Ectodermal cell (in vitro differentiated cells): ENCODE data around the gene PRRC1. TPM values are rescaled to one million over a fixed set of nuclear protein-coding genes. Genes with fewer than 3 reads are reported as not detected.

ENCODE experiments used
- H3K27ac ChIP-seq: 2 replicates; pipeline ENCODE4 v1.7.0; 2013; ENCODE audit warnings: mild to moderate bottlenecking, low read depth, low read length; ENCODE audit not compliant: insufficient read depth, poor library complexity, severe bottlenecking
- H3K27me3 ChIP-seq: 2 replicates; pipeline ENCODE4 v1.7.0; 2013; ENCODE audit warnings: mild to moderate bottlenecking, low read length; ENCODE audit not compliant: insufficient read depth, control insufficient read depth, poor library complexity, severe bottlenecking
- H3K36me3 ChIP-seq: one replicate; pipeline ENCODE4 v1.7.0; 2013; ENCODE audit warnings: low read length; ENCODE audit not compliant: control insufficient read depth, insufficient read depth
- H3K4me1 ChIP-seq: one replicate; pipeline ENCODE4 v1.7.0; 2013; ENCODE audit warnings: low read length; ENCODE audit not compliant: control insufficient read depth, insufficient read depth
- H3K4me3 ChIP-seq: 2 replicates; pipeline ENCODE4 v1.7.0; 2013; ENCODE audit warnings: low read depth, low read length, control low read depth; ENCODE audit not compliant: insufficient read depth
- H3K9me3 ChIP-seq: 2 replicates; pipeline ENCODE4 v1.7.0; 2013; ENCODE audit warnings: mild to moderate bottlenecking, low read length, moderate library complexity; ENCODE audit not compliant: control insufficient read depth
- WGBS, 2 experiments: methylation state at CpG; one replicate each; pipeline ENCODE4 v1.1.7; 2013; ENCODE audit warnings: missing lambda C conversion rate in 2 of 2; 5-methylcytosine and 5-hydroxymethylcytosine counted together
- polyA plus RNA-seq, 4 experiments: library from polyadenylated mRNA; stranded (reverse); fragments of 50-300 nt; gene quantifications; one replicate each; pipeline ENCODE4 v1.2.3, GENCODE V29; 2013

Gene PRRC1
- polyA plus RNA-seq (2013, experiment 1 of 4) = 41.5 TPM
- 42.3 TPM for polyA plus RNA-seq (2013, experiment 2 of 4)
- 33.5 TPM for polyA plus RNA-seq (2013, experiment 3 of 4)
- 40.4 TPM for polyA plus RNA-seq (2013, experiment 4 of 4)

- Histone ChIP-seq H3K4me1 (no peaks in the 10 kb centered on the region), H3K36me3 (peaks cover 7% of the 10 kb centered on the region), H3K27me3 (no peaks in the 10 kb centered on the region), H3K27ac (peak within 1 kb of the TSS; percentile 80), H3K4me3 (peak within 1 kb of the TSS; percentile 99), H3K9me3 (no peaks in the 10 kb centered on the region)
- WGBS, 2 experiments = 0% methylated on average over 80 of the region's 80 CpGs
Measured at GRCh38 chr5:127517480-127518318, at the start of gene PRRC1. Gene PRRC1 (plus strand): TSS chr5:127517640. CDS start chr5:127523480, 5,840 bp downstream.

- Histone ChIP-seq H3K36me3 (no peaks in the 10 kb centered on the region), H3K27me3 (no peaks in the 10 kb centered on the region), H3K9me3 (no peaks in the 10 kb centered on the region), H3K27ac (no peak overlapping the region), H3K4me3 (no peak overlapping the region), H3K4me1 (no peaks in the 10 kb centered on the region)
- WGBS, 2 experiments = 73 to 100% methylated on average over 1 to 2 of the region's 2 CpGs
Measured at GRCh38 chr5:127471211-127471610, 46.2 kb upstream of the PRRC1 start.

- Histone ChIP-seq H3K36me3 (no peaks in the 10 kb centered on the region), H3K9me3 (no peaks in the 10 kb centered on the region), H3K27ac (no peak overlapping the region), H3K4me1 (no peaks in the 10 kb centered on the region), H3K27me3 (no peaks in the 10 kb centered on the region), H3K4me3 (no peak overlapping the region)
- WGBS, 2 experiments = 94 to 100% methylated on average over 2 of the region's 3 CpGs
Measured at GRCh38 chr5:127472700-127473099, 44.7 kb upstream of the PRRC1 start.

- Histone ChIP-seq H3K4me3 (no peak overlapping the region), H3K27ac (no peak overlapping the region), H3K4me1 (no peaks in the 10 kb centered on the region), H3K9me3 (peaks cover 4% of the 10 kb centered on the region), H3K36me3 (no peaks in the 10 kb centered on the region), H3K27me3 (no peaks in the 10 kb centered on the region)
- WGBS, 2 experiments = 89 to 90% methylated on average over 3 to 4 of the region's 4 CpGs
Measured at GRCh38 chr5:127486471-127486870, 31.0 kb upstream of the PRRC1 start.

- peaks cover 4% of the 10 kb centered on the region for H3K9me3 ChIP-seq
- H3K27ac ChIP-seq = no peak overlapping the region
- H3K4me1 ChIP-seq = no peaks in the 10 kb centered on the region
- 79 to 85% methylated on average over 3 of the region's 3 CpGs for WGBS, 2 experiments
- H3K27me3 ChIP-seq = no peaks in the 10 kb centered on the region
- no peaks in the 10 kb centered on the region for H3K36me3 ChIP-seq
- H3K4me3 ChIP-seq = no peak overlapping the region
Measured at GRCh38 chr5:127492854-127493738, 24.3 kb upstream of the PRRC1 start.

- Histone ChIP-seq H3K4me3 (no peak overlapping the region), H3K9me3 (no peaks in the 10 kb centered on the region), H3K36me3 (no peaks in the 10 kb centered on the region), H3K27me3 (no peaks in the 10 kb centered on the region), H3K4me1 (no peaks in the 10 kb centered on the region), H3K27ac (no peak overlapping the region)
- WGBS, 2 experiments = 86 to 100% methylated on average over 1 of the region's 1 CpG
Measured at GRCh38 chr5:127498548-127498947, 18.9 kb upstream of the PRRC1 start.

GRCh38 chr5:127505905-127506304, 11.5 kb upstream of the PRRC1 start:
- H3K9me3 ChIP-seq = no peaks in the 10 kb centered on the region
- H3K36me3 ChIP-seq = no peaks in the 10 kb centered on the region
- no peaks in the 10 kb centered on the region for H3K4me1 ChIP-seq
- 90 to 91% methylated on average over 1 to 2 of the region's 2 CpGs for WGBS, 2 experiments
- H3K27me3 ChIP-seq = no peaks in the 10 kb centered on the region
- no peak overlapping the region for H3K4me3 ChIP-seq
- no peak overlapping the region for H3K27ac ChIP-seq

GRCh38 chr5:127506616-127507015, 10.8 kb upstream of the PRRC1 start:
- Histone ChIP-seq H3K36me3 (no peaks in the 10 kb centered on the region), H3K4me1 (no peaks in the 10 kb centered on the region), H3K27me3 (no peaks in the 10 kb centered on the region), H3K4me3 (no peak overlapping the region), H3K9me3 (no peaks in the 10 kb centered on the region), H3K27ac (no peak overlapping the region)
- 79 to 81% methylated on average over 6 of the region's 6 CpGs for WGBS, 2 experiments

- Histone ChIP-seq H3K27me3 (no peaks in the 10 kb centered on the region), H3K4me1 (no peaks in the 10 kb centered on the region), H3K4me3 (no peak overlapping the region), H3K27ac (no peak overlapping the region), H3K9me3 (no peaks in the 10 kb centered on the region), H3K36me3 (no peaks in the 10 kb centered on the region)
- 94 to 95% methylated on average over 1 of the region's 2 CpGs for WGBS, 2 experiments
Measured at GRCh38 chr5:127508644-127509373, 8.6 kb upstream of the PRRC1 start.
